GM20000 (cell line): ENCODE measurements around the gene DSEL.

Source experiments
- DNase-seq: peaks from one replicate; pipeline ENCODE4 v3.0.0; 2012; ENCODE audit warnings: low spot score
- TF ChIP-seq, protein P1 (sequence below): IDR thresholded peaks from 2 replicates; pipeline ENCODE4 v1.5.1; 2012; ENCODE audit warnings: mild to moderate bottlenecking, control low read depth; ENCODE audit errors: extremely low read depth, missing control alignments

The DSEL gene

DNA sequence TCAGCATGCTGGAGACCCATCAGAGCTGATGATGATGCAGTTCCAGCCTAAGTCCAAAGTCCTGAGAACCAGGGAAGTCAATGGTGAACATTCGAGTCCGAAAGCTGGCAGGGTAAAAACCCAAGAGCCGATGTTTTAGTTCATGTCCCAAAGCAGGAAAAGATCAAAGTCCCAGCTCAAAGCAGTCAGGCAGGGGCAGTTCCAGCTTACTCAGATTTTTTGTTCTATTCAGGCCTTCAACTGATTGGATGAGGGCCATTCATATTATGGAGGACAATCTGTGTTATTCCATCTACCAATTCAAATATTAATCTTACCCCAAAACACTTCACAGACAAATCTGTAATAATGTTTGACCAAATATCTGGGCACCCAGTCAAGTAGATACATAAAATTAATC is 38.3 kb downstream of the DSEL start:
- TF ChIP-seq, protein P1, sequence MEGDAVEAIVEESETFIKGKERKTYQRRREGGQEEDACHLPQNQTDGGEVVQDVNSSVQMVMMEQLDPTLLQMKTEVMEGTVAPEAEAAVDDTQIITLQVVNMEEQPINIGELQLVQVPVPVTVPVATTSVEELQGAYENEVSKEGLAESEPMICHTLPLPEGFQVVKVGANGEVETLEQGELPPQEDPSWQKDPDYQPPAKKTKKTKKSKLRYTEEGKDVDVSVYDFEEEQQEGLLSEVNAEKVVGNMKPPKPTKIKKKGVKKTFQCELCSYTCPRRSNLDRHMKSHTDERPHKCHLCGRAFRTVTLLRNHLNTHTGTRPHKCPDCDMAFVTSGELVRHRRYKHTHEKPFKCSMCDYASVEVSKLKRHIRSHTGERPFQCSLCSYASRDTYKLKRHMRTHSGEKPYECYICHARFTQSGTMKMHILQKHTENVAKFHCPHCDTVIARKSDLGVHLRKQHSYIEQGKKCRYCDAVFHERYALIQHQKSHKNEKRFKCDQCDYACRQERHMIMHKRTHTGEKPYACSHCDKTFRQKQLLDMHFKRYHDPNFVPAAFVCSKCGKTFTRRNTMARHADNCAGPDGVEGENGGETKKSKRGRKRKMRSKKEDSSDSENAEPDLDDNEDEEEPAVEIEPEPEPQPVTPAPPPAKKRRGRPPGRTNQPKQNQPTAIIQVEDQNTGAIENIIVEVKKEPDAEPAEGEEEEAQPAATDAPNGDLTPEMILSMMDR = no peak
- DNase-seq = no peak

DNA sequence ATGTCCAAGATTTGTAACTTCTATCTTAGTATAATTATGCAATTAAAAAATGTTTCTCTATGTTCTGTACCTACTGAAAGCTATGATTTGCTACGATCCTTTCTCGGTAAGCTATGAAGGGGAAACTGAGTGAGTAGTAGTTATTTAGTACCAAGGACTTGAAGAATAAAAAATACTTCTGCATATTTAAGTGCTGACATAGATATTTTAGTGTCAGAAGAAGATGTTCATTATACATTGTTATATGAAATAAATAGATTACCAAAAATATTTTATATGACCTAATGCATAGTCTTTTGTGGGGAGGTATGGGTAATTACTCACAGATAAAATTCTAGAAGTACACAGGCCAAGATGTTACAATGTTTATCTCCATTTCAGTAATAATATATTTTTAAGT is 39.0 kb downstream of the DSEL start:
- no peak for DNase-seq

DNA sequence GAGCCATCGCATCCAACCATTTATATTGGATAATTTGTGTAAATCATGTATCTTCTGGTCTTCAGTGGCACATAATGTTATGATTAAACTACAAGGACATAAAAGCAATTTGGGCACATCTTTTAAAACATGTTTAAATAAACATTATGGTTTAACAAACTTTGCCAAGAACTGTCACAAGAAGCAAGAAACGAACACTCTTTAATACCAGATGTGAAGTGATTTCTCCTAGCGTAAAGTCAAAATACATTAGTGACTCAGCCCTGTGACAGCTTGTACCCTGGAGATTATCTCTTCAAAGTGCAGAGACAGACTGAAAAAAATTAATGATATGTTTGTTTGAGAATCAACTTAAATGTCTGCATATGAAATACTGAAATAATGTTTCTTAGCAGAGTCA is 39.9 kb downstream of the DSEL start:
- TF ChIP-seq, protein P1 = no peak
- DNase-seq = no peak

More for the DNA sequence above, 39.0 kb downstream of the DSEL start:
- TF ChIP-seq, protein P1 = no peak

DNA sequence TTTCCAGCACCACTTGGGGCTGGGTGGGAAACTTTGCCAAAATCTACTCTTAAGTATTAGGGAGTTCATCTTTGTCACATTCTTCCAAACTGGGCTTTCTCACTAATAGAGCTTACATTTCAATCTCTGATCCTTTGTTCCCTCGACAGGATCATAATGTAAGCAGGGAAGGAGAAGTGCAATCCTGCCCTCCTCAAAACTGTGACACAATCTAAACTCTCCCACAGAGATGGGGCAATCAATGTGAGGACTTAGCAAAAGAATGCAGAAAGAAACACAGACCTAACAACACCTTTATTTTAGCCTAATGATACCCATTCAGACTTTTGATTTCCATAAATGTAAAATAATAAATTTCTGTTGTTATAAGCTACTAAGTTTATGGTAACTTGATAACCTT is 40.8 kb downstream of the DSEL start:
- no peak for DNase-seq
- TF ChIP-seq, protein P1 = no peak

DNA sequence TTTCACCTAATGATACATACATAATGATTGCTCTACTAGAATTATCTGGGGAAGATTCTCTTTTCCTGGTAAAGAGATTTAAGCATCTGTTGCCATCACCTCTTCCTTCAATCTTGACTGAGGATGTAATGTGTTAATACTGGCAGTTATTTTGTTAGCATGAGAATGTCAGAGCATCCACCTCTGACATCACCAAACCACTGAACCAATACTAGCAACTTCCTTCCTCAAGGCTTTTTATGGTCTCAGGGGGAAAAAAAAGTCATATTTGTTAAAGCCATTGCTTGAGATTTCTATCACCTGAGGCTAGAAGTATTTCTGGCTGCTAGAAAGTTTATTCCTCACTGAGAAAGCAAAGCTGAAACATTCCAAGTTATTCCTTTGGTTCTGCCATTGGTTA is 48.5 kb downstream of the DSEL start:
- TF ChIP-seq, protein P1 = no peak
- DNase-seq = no peak

DNA sequence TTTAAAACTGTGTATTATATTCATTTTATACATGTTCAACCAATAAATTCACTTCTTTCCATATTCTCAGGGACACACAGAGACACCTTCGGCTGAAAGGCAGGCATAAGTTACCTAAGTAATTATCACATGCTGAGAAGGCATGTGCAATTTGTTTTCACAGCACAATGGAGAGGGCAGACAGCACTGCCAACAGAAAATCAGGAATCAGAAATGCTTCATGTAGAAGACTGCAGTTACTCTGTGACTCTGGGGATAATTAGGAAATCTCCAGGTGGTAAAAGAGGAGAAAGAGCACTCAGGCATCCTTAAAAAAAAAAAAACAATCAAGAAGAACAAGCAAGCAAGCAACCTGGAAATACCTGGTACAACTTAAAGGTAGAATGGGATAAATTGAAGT is 49.3 kb downstream of the DSEL start:
- no peak for DNase-seq
- TF ChIP-seq, protein P1 = no peak

DNA sequence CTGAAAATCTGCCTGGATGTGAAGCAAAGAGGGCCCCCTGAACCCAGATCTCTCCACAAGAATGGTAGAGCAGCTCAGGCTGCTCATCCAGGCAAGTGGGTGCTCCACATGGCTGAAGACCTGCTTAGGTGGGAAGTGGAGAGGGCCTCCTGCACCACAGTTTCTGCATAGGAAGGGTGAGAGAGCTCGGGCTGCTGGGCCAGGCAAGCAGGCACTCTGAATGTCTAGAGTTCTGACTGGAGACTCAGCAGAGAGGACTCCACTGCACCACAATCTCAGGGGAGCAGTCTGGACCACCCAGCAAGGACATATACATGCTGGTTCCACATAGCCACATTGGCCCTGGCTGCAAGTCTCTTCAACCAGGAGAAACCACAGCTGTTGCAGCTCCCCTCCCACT is 52.0 kb downstream of the DSEL start:
- DNase-seq = no peak
- TF ChIP-seq, protein P1 = no peak
